Hematopoietic multipotent progenitor cell treated with erythropoietin and hydrocortisone succinate and interleukin-3 and kit ligand, for 17 days (in vitro differentiated cells): ENCODE results near the gene CNTFR.

Experiments
- DNase-seq: peaks from one replicate; pipeline ENCODE4 v3.0.0-alpha.2; 2015; ENCODE audit warnings: low spot score

The CNTFR gene

DNA sequence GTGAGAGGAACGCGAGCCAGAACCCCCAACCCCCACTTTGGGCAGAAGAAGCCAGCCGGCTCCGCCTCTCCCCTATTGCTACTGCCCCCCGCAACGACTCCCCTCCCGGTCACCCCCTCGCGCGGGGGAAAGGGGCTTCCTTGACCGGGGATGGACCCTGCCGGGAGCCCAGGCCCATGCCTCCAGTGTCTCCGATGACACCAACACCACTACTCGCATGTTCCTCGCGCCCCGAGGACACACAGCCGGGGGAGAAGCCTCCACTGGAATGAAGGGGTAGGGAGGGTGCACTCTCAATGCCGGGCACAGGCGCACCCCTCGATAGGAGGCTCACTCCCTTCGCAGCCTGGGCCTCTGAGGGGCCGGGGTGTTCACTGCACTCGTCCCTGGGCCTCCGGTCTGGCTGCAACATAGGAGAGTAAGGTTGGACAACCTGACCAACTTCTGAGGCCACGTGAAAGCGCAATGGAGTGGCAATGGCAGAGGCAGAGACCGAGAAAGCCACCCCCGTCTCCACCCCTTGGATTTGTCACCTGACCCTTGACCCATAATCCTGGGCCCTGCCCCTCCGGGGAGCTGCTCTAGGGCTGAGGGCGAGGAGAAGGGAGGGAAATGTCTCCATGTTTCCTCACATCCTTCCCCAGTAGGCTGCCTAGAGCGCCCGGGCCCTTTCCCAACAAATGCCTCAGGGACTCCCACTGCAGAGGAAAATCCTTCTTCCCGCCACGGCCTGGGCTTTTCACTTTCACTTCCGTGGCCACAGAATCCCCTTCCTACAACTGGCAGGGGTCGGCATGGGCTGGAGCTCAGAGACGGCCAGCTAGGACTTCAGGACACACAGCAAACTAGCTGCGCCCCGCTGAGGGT, 1.1 kb upstream of the CNTFR start:
- DNase-seq = no peak

DNA sequence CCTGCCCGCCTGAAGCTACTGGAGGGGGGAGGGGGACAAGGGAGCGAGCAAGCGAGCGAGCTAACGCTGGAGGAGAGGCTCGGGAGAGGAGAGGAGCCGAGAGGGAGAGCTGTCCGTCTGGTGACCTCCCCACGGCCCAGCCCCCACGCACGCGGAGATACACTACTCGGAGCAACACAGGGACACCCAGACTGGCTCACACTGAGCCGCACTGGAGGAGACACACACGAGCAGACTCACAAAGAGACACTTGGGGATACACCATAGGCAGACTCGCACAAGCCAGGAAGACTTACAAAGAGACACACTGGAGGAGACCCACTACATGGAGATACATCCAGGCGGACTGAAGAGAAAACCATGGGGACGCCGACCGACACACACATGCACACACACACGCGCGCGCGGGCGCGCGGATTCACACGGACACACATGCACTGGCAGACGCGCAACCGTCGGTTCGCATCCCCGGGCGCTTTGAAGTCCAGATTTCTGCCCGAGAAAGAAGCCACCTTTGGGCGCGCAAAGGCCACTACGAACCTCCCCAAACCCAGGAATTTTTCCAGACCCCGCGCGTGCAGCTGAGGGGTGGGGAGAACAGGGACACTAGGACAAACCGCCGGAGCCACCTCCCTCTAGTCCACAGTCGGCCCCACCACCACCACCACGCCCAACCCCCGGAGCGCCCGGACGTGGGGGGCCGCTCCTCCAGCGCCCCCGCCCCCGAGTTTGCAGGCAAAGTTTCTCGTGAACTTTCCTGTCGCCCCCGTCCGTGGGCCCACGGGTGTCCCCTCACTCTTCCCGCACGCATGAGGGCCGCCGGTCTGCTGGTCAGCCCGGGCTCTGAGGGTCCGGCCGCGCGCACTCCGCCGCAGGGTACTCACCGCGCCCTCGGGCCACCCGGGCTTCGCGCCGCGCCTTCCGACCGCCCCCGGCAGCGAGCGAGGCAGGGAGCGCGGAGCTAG, 571 bp downstream of the CNTFR start:
- no peak for DNase-seq

DNA sequence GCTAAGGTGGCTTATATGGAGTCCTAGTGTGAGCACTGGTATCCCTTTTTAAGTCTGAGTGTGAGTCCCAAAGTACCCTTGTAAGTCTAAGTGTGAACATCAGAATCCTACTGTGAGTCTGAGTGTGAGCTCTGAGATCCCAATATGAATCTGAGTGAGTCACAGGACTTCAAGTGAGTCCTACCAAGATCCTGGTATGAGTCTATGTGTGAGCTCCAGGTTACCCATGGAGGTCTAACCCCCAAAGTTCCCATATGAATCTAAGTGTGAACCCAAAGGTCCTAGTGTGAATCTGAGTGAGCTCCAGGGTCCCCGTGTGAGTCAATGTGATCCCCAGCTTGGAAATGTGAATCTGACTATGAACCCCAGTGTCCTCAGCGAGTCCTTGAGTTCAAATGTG, 2.3 kb downstream of the CNTFR start:
- no peak for DNase-seq

DNA sequence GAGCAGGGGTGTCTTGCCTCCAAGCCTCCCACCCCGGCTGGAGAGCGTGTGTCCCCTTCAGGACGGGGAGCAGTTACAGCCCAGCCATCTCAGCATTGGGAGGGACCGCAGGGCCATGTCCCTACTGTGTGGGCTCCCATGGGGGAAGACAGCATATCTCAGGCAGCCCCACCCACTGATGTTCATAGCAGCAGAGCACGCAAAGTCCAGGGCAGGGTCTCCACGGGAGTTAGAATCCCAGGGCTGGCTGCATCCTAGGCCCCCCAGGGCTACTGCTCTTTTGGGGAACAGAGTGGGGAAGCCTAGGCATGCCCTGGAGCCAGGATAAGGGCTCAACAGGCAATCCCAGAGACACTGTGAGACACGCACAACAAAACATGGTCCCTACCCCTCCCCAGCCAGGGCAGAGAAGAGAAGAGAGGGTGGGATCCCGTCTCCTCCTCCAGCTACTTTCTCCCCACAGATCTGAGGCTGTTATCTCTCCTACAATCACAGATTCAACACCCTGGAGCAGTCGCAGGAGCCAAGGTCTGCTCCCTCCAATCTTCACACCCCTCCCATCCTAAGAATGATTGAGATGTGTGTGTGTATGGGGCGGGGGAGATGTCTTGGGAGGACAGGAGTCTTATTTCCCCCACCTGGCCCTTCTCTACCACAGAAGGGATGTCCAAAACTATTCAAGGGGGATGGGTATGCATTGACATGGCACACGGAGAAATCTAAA, 3.4 kb downstream of the CNTFR start:
- DNase-seq = no peak

DNA sequence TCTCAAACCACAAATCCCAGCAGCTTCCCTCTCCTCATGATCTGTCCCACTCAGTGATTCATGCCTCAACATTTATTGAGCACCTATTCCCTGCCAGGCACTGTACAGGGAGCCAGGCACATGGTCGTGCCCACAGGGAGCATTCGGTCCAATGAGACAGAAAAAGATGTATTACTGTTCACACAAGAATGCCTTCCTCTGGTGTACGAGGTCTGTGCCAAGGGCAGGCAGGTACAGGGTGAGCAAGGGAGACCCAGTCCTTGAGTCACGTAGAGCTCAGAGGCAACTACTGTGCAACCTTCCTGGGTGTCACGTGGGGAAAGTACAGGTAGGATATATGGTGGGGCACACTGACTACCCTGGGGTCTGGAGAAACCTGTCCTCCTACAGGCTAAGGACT, 4.6 kb downstream of the CNTFR start:
- no peak for DNase-seq

DNA sequence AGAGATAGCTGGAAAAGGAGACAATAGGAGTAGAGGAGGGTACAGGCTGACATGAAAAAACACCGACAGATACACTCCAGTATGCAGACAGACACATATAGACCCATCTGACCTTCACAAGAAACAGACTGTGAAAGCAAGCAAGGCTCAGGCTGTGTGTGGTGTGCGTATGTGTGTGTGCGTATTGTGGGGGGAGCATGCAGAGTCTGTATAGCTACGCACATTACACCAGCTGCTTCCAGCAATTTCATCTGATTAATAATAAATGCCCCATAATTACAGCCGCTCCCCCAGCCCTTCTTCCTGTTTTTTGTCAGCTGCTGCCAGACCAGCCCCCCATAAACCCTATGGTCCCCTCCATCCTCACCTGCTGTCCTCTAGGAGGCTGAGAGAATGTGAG, 6.7 kb downstream of the CNTFR start:
- no peak for DNase-seq

DNA sequence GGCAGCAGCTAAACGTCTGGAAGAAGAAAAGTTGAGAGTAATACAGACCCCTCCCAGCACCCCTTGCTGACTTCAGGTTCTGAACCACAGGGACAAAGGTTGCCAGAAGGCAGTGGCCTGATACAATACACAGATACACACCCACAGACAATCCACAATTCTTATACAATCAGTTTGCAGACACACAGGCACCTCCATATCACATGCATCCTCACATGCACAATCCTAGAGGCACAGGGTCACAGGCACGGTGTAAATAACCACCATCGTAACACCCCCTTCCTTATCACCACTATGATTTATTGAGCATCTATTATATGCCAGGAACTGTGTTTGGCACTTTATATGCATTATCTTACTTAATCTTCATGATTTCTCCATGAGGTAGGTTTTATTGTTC, 8.2 kb downstream of the CNTFR start:
- DNase-seq = no peak

DNA sequence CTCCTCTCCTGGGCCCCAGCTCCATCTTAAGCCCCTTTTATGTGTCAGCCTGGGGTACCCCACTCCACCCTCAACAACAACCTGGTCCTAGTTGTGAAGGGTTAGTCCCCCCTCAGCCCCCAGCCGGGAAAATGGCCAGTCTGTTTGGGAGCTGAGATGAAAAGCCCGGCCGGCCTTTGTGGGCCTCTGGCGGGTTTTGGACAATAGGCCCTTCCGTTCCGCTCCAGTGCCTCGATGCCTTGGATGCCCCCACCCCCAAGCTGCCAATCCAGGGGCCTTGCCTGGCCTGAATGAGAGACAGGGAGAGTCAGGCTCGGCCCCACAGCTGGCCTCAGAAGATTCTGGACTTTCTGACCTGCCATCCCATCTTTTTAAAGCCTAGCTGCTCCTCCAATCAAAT, 9.2 kb downstream of the CNTFR start:
- DNase-seq = no peak

DNA sequence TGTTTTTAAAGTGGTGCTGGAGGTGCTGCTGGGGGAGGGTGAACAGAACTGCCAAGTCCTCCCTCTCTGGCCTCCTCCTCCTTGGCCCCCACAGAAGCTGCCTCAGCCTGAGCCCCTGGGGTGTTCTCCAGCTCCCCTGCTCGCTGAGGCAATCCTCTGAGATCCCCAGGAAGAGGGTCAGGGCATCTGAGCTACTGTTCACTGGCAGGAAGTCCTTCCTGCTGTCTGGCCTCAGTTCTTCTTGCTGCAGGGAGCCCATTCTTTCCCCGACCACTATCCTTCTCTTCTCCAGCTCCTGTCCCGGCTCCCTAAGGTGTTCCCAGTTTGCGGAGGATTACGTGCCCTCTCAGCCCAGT, 9.7 kb downstream of the CNTFR start:
- DNase-seq = no peak

DNA sequence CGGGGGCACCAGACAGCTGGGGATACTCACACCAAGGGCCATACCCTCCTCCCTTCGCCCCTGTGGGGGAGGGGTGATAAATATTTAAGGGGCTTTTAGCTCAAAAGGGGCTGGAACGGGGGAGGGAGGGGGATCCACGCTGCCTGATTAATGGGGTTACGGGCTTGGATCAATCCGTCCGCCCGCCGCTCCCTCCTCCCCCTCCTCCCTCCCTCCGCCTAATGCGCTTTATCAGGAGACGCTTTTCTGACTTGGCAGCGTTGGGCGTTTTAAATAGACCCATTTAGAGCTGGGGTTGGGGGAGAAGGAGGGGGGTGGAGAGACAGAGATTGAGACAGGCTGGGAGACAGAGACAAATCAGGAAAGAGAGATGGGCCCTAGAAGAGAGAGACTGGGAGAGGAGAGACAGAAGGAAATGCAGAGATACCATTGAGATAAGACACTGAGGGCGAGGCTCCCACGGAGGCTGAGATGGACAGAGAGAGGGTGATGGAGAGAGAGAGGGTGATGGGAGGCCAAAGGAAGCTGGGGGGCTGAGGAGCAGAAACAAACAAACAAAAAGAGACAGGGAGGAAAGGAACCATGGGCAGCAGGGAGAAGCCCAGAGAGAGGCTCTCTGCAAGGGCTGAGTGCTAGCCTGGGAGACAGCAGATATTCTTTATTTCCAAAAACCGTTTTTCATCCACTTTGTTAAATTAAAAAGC, 10.3 kb downstream of the CNTFR start:
- DNase-seq = no peak

DNA sequence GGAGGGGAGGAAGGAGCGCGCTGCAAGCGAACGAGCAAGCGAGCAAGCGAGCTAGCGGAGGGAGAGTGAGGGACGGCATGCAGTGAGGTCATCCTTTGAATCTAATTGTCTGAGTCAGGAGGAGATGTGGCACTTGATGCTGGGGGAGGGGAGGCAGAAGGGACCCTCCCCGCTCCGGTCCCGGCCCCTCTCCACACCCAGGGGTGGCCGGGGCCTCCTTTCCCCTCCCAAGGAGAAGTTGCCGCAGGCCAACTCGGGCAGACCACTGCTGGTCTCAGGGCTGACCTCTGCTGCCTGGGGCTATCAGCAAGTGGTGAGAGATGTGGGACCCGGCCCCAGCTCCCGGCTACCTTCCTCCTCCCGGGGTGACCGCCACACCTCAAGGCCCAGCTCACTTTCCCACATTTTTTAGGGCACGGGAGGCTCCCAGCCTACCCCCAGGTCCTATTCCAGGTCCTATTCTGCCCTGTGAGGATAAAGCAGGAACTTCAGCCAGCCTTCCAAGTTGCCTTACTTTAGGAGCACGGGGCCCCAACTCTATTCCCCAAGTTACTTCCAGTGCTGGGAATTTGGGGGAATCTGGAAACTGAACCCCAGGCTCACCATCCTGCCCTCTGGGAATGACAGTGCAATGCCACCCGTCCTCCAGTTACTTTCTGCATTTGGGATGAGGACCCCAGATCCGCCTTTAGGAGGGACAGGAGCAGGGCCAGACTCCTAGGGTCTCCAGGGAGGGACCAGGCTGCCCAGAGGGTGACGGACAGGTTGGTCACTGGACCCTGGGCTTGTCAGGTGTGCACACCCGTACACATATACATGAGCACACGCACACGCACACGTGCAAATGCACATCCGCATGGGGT, 11.1 kb downstream of the CNTFR start:
- DNase-seq = no peak

DNA sequence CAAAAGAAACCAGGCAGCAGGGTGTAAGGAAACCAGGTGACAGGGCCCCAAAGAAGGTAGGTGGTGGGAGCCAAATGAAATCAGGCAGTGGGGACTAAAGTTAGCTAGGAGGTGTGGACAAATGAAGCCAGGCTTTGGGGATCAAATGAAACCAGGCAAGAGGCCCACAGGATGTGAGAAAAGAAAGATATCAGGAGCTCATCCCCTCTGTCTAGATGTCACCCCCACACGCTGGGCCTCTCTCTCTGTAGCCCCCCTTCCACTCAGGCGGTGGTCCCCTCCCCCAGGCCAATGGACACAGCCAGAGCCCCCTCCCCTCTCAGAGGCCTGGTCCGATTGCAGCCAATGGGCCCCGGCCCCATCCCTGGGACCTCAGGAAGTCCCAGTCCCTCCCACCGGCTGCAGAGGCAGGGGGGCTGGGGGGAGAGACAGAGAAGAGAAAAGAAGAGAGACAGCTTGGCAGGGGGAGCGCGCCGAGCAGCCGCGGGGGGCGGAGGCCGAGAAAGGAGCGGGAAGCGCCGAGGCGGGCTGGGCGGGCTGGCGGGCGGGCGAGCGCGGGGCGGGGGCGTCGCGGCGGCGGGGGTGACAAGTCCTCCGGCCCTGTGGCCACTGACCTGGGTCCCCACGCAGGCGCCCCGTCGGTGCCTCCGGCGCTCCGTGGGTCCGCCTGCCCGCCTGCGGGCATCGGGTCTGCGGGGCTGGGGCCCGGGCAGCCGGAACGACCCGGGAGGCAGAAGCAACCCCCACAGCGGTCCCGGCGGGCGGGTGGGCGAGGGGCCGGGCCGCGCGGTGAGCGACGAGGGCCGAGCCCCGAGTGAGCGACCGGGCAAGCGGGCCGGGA, 11.9 kb downstream of the CNTFR start:
- no peak for DNase-seq

DNA sequence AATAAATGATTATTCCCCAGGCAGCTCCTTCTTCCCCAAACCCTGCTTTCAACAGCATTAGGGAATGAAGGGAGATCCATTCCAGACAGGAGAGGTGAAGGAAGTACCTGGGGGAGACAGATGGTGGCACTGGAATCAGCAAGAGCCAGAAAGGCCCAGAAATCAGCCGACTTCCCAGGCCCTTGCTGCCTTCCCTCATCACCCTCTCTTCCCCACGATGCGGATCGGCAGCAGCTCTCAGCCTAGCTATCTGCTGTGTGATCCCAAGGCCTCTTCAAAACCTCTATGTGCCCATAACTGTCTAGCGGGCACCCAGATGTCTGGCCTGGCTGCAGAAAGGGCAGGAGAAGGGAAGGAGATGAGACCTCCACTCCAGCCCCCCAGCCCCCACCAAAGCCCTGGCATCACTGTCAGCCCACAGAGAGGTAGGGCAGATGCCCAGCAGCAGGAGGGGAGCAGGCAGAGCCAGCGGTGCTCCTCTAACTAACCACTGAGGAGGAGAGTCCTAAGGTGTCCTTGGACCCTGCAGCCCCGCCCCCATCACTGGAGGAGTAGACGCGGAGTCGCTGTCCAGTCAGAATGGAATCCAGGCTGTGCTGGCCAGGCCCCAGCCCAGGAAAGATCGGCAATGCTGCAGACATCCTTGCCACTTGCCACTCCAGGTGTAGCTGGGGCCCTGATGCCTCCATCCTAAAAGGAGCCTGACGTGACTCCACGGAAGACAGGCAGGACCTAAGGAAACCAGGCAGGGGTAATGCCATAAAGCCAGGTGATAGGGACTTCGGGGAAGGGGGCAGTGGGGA, 12.7 kb downstream of the CNTFR start:
- DNase-seq = no peak

DNA sequence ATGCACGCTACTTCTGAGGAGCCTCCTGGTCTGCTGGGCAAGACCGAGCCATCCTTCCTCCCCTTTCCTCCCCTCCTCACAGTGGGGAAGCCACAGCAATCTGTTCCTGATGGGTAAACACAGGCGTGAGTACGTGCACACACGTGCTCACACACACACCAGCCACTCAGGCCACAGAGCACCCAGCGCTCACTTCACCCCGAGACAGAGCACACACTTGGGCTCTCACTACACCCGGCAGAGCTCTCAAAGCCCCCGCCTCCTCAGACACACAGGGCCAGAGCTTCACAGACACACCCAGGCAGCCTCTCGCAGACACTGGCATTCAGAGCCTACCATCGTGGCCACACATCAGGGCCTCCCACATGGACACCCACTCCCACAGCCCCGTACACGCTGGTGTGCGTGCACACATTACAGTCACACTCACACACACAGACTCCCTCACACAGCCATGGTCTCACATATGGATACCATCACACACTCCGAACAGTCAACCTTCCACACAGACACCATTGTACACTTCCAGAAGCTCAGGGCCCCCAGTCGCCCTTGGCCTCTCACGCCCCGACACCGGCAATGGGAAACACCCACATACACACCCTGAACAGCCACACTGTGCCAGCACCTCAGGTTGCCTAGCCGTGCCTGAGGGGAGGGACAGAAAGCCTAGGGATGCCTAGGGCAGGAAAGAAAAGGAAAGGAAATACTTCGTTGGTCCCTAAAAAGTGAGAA, 13.5 kb downstream of the CNTFR start:
- DNase-seq = no peak

DNA sequence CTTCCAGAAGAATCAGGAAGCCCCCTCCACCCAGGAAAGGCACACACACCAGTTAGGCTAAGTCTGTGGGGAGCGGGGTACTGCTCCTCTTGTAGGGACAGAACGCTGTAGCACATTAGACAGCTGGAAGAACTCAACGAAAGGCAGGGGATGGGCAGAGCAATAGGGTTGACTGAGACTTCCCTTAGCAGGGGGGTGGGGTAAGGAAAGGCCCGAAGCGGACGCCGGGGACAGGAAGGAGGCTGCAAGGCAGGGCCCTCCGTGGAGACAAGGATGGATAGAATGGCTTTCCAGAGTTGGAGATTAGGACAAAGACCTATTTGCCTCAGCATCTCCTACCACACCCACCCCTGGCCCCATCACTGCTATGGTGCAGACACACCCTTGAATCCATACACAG, 14.3 kb downstream of the CNTFR start:
- DNase-seq = no peak

DNA sequence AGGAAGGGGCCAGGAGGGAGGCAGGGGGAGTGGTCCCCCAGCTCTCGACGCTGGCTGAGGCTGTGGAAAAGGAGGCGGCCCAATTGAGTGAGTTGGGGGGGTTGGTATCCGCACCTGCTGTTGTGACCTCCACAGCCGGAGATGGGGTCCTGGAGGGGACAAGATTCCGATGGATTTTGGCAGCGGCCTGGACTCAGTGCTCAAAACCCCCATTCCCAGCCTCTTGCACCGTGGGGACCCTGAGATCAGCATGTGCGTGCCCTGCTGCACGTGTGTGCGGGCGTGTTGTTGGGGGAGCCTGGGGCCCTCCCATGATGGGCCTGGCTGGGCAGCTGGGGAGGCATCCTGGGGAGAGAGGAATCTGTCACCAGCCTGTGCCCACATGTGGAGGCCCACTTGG, 15.0 kb downstream of the CNTFR start:
- no peak for DNase-seq

DNA sequence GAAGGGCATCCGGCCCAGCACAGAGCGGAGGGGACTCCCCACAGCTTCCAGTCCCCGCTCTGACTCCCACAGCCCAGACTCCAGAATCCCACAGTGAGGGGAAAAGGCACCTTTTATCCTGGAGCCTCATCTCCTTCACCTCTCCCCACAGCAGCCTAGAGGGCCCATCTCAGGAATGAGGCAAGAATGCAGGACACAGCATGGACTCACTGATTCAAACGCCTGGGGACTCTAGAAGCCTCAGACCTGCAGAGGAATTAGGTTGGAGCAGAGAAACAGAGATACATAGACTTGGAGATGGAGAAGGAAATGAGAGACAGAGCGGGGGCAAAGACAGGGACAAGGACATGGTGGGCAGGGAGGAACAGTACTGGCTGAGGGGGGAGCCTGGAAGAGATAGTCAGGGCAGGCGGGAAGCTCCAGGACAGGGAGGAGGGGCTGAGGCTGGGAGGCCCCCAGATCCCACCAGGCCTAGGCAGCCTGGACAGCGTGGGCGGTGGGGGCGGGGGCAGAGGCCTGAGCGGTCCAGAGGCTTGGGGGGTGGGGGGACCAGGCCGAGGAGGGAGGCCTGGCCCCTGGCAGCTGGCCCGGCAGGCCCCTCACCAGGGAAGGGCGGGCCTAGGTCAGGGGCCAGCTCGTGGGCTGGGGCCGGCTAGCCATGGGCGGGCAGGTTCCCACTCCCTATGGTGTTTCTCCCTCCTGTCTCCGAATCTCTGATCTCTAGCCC, 15.8 kb downstream of the CNTFR start:
- DNase-seq = no peak

DNA sequence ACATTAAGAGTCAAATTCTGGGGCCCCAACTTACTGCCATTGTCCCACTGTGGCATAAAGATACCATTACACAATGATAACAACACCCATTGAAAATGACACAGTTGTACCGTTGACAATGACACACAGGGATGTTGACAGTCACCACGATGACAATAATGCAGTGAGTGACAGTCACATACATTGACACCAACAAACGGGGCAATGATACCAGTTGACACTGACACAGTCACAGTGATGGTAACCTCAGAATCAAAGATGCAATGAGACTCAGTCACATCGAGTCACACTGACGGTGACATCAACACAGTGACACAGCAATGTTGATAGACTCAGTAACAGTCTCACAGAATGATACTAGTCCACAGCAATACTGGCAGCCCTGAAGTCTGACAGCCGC, 16.9 kb downstream of the CNTFR start:
- DNase-seq = no peak
